Skeletal muscle cell (primary cell): Measurements from ENCODE around the gene SPATA31C2.
A peak's percentile ranks its signal among the peaks of the same experiment; 100 is the strongest.
"Not testable (repeated sequence)": the region's sequence is repeated elsewhere in the genome, so short reads cannot be mapped to it uniquely, and the experiment has no call there.

ENCODE experiments used
- DNase-seq: peaks from one replicate; pipeline ENCODE4 v3.0.0-alpha.2; 2010; ENCODE audit warnings: low read depth
- H3K4me3 ChIP-seq: 2 replicates; pipeline ENCODE4 v1.5.1; 2011; ENCODE audit warnings: low read depth, mild to moderate bottlenecking, control low read depth, low read length, moderate library complexity

The SPATA31C2 gene

GRCh38 chr9:88129556-88129955, 8.7 kb downstream of the SPATA31C2 start:
- not testable (repeated sequence) for H3K4me3 ChIP-seq, DNase-seq

GRCh38 chr9:88127700-88128300, 10.5 kb downstream of the SPATA31C2 start:
- DNase-seq, H3K4me3 ChIP-seq: not testable (repeated sequence)

- not testable (repeated sequence) for H3K4me3 ChIP-seq, DNase-seq
Observed at GRCh38 chr9:88123413-88123812, 14.9 kb downstream of the SPATA31C2 start.

DNA sequence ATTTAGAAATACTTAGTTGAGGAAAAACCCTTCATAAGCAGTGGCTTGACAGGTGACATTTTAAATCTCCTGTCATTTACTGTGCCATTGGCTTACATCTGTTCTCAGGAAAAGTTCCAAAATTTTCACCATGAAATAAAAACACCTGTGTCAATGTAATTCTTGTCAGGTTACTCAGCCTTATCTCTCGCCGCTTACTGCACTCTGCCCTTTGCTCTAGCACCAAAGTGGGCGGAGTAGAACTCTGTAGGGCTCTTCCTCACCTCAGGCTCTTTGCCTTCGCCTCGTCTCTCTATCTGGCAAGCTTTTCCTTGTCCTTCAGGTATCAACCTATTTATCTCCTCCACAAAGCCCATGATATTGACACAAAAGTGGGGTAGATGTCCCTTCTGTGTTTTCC, 20.2 kb downstream of the SPATA31C2 start:
- not testable (repeated sequence) for H3K4me3 ChIP-seq, DNase-seq

DNA sequence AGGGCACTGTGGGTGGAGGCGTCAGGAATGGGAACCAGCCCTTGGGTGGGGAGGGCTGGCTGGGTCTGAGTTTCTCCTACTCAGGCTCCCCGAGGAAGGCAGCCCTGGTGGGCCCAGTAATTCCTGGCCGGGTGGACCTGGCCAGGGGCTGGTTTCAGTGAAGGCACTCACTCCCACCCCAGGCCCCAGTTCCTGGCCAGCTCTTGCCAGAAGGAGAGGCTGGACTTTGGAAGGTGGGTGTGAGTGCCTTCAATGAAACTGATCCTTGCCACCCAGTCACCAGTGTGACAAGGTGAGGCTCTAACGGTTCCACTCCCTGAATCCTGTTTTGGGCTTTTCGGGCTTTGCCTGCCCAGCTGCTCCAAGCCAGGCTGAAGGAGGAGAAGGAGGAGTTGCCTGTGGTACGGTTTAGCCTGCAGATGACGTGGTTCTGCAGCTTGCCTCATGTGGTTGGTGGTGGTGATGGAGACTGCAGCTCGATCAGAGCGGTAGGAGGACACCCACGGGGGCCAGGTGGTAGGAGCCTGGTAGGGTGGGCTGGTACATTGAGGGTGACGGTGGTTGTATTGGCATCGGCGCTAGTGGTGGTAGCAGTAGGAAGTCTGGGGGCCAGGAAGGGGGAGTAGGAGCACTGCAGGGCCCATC, 23.2 kb downstream of the SPATA31C2 start:
- not testable (repeated sequence) for DNase-seq

GRCh38 chr9:88114283-88114967, 23.9 kb downstream of the SPATA31C2 start:
- not testable (repeated sequence) for DNase-seq

More for the DNA sequence above, 23.2 kb downstream of the SPATA31C2 start:
- not testable (repeated sequence) for H3K4me3 ChIP-seq

DNA sequence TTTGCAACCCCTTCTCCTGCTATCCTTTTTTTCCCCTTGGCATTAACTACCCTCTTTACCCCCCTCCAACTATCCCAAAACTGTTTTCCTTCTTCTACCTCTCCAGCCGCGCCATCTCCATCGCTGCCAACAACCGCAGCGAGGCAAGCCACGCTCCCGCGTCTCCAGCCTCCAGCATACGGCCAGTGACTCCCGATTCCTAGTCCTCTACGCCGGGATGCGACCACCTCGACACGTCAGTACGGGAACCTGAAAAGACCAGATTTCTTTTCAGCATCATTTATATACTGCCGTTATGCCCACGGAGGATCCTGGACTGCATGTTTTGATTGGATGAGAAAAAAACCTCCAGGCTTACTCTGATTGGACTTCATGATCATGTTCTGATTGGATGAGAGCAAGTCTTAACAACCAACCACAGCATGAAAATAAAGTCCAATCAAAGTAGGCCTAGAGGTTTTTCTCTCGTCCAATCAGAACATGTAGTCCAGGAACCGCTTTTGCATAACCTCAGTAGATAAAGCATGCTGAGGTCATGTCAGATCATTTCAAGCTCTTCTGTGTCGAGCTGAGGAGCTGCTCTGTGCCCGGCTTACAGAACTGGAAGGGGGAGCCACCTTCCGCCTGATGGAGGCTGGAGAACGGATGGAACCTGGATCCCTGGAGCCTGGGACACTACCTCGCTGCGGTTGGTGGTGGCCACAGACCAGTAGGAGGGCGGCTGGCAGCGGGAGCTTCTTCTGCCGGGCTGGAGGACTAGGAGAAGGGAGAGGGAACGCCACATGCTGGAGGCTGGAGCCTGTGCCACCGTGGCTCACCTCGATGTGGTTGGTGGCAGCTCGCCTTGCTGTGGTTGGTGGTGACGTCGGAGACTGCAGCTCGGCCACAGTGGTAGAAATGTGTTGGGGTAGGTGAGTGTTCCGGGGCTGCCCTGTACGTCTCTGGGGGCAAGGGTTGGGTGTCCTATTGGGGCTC, 24.8 kb downstream of the SPATA31C2 start:
- DNase-seq, H3K4me3 ChIP-seq: not testable (repeated sequence)

More at GRCh38 chr9:88114283-88114967, 23.9 kb downstream of the SPATA31C2 start:
- H3K4me3 ChIP-seq, result not testable (repeated sequence)

- DNase-seq, result no peak
- no peak overlapping the region for H3K4me3 ChIP-seq
Observed at GRCh38 chr9:88110026-88110425, 28.2 kb downstream of the SPATA31C2 start.

GRCh38 chr9:88108779-88109178, 29.5 kb downstream of the SPATA31C2 start:
- no peak for DNase-seq
- H3K4me3 ChIP-seq, result no peak overlapping the region

DNA sequence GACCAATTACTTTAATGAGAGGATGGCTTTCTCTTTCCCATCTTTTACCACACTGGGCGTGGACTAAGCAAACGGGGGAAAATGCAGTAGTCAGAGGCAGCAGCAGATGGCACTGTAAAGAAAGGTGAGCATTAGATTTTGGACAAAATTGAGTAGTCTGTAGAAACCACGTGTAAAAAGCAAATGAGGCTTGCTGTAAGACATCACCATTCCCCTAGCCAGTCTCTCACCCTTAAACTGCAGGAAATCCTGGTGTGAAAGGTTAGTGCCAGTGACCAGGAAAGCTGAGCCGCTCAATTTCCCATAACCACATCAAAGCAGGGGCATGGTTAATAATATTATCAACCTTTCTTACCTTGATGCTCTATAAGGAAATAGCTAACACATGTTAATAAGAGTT, 31.8 kb downstream of the SPATA31C2 start:
- DNase-seq, result no peak
- H3K4me3 ChIP-seq, result no peak overlapping the region

DNA sequence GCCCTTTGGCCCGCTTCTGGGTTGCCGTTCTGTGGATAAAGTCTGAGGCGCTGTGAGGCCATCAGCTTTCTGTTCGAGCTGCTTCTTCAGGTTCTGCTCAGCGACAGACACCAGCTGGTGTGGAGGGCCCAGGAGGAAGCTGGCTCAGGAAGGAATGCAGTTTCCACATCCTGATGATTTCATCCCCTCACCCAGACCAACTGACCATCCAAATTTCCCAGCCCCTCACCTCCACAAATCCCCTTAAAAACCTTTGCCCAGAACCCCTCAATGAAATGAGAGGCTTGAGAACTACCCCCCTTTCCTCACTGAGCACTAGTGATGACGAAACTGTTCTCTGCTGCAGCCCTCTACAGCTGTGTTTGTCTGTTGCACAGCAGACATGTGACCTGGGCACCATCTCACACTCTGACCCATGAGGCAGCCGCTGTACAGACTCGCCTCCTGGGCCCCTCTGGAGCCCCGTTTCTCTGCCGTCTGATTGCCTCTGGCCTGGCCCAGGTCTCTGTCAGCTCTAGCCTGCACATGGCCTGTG, 45.4 kb downstream of the SPATA31C2 start:
- H3K4me3 ChIP-seq, result no peak overlapping the region
- DNase-seq, result peak; percentile 25

DNA sequence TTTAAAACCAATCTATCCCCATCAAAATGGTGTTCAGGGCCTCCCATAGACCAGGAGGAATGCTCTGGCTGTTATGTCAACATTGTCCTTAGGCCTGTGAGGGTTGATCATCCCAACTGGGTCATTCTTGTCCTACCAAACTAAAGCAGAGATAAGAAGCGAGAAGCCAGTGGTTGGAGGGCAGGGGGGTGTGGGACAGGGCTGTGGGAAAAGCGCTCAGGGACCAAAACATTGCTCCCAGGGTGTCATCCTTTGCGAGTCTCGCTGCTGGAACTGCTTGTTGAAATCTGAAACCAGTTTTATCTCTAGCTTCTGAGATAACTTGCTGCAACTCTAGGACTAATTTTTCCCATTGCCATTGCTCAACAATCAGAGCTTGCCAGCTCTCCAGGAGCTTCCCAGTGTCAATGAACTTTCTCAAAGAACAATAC, 48.1 kb downstream of the SPATA31C2 start:
- H3K4me3 ChIP-seq, result no peak overlapping the region
- no peak for DNase-seq

DNA sequence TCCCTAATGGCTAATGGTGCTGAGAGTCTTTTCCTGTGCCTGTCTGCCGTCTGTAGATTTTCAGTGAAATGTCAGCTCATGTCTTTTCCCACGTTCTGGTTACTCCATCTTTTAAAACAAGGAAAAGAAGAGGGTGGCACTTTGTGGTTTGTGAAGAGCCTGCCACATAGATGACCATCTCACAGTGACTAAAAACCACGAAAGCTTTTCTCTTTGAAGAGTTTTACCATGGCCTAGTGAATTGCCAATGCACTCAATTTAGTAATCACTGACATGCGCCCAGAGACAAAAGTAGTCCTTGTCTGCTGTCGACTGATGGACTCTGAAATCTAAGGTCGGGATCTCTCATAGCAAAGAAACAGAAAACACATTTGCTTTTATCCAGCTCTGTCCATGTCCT, 50.4 kb downstream of the SPATA31C2 start:
- DNase-seq, result no peak
- no peak overlapping the region for H3K4me3 ChIP-seq

GRCh38 chr9:88085476-88085875, 52.8 kb downstream of the SPATA31C2 start:
- no peak overlapping the region for H3K4me3 ChIP-seq
- no peak for DNase-seq

GRCh38 chr9:88084357-88085183, 53.7 kb downstream of the SPATA31C2 start:
- no peak overlapping the region for H3K4me3 ChIP-seq
- no peak for DNase-seq
